Sigmoid colon (tissue), 4 donors: ENCODE measurements around the gene NAA40.

ENCODE experiments used
- POLR2A ChIP-seq, 2 donors: fragments of 450-650 bp; IDR thresholded peaks; one replicate each; pipeline ENCODE4 v1.6.1; 2016; ENCODE audit warnings: antibody characterized with exemption in 2 of 2, mild to moderate bottlenecking in 2 of 2, moderate library complexity in 2 of 2
- POLR2AphosphoS5 ChIP-seq, 4 donors: sonication (generic); formaldehyde crosslinking; IDR thresholded peaks; one replicate each; pipeline ENCODE4 v1.6.1; 2017; ENCODE audit warnings: antibody characterized with exemption in 4 of 4
- TF ChIP-seq, protein P1 (sequence below), 4 experiments: fragments of 450-650 bp in 3 of 4; fragments of 200-600 bp in 1 of 4; IDR thresholded peaks; one replicate each; pipeline ENCODE4 v1.5.1; 2016 to 2019; ENCODE audit warnings: antibody characterized with exemption in 4 of 4, mild to moderate bottlenecking in 3 of 4, moderate library complexity in 2 of 4

DNA sequence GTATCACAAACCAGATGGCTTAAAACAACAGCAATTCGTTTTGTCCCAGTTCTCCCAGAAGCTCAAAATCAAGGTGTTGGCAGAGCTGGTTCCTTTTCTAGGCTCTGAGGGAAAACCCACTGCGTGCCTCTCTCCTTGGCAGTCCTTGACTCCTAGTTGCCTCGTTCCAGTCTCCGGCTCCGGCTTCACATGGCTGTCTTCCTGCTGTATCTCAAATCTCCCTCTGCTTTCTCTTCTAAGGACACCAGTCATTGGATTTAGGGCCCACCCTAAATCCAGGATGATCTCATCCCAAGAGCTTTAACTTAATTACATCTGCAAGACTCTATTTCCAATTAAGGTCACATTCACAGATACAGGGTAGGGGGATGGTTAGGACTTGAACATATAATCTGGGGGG, 9.2 kb upstream of the NAA40 start:
- TF ChIP-seq, protein P1, sequence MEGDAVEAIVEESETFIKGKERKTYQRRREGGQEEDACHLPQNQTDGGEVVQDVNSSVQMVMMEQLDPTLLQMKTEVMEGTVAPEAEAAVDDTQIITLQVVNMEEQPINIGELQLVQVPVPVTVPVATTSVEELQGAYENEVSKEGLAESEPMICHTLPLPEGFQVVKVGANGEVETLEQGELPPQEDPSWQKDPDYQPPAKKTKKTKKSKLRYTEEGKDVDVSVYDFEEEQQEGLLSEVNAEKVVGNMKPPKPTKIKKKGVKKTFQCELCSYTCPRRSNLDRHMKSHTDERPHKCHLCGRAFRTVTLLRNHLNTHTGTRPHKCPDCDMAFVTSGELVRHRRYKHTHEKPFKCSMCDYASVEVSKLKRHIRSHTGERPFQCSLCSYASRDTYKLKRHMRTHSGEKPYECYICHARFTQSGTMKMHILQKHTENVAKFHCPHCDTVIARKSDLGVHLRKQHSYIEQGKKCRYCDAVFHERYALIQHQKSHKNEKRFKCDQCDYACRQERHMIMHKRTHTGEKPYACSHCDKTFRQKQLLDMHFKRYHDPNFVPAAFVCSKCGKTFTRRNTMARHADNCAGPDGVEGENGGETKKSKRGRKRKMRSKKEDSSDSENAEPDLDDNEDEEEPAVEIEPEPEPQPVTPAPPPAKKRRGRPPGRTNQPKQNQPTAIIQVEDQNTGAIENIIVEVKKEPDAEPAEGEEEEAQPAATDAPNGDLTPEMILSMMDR (IDR thresholded peaks at IDR 0.05) = no peak
- TF ChIP-seq POLR2A (IDR thresholded peaks at IDR 0.05) (no peak), POLR2AphosphoS5 (IDR thresholded peaks at IDR 0.05) (no peak)
